Left hindlimb (tissue), 1 donor: ENCODE data around the gene UBE2J2.

ENCODE experiments used
- DNase-seq: peaks from one replicate; pipeline ENCODE4 v3.0.0-alpha.2; 2018

Gene UBE2J2

DNA sequence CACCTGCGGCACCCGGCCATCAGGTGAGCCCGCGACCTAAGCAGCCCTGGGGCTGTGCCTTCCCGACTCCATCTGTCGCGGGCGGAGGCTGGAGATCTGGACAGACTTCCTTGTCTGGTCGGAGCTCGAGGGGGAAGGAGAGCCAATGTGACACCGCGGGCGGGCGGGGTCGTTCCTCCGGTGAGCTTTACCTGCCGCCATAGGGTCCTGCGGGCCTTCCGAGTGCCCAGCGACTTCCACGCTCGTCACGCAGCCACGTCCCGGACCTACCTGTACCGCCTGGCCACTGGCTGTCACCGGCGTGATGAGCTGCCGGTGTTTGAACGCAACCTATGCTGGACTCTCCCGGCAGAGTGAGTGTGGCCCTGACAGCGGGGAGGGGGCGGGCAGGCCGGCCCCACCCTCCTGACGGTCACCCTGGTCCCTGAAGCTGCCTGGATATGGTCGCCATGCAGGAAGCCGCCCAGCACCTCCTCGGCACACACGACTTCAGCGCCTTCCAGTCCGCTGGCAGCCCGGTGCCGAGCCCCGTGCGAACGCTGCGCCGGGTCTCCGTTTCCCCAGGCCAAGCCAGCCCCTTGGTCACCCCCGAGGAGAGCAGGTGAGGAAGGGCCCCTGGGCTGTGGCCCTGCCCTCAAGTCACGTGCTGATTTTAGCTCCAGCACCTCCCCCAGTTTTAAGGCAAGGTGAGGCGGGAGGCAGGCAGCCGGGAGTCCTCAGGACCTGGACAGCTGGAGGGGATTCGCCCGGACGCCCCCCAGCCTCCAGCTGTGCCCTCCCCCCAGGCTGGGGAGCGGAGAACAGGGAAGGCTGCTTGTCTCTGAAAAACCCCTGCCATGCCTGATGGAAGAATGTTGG, 35.8 kb upstream of the UBE2J2 start:
- DNase-seq, result no peak

DNA sequence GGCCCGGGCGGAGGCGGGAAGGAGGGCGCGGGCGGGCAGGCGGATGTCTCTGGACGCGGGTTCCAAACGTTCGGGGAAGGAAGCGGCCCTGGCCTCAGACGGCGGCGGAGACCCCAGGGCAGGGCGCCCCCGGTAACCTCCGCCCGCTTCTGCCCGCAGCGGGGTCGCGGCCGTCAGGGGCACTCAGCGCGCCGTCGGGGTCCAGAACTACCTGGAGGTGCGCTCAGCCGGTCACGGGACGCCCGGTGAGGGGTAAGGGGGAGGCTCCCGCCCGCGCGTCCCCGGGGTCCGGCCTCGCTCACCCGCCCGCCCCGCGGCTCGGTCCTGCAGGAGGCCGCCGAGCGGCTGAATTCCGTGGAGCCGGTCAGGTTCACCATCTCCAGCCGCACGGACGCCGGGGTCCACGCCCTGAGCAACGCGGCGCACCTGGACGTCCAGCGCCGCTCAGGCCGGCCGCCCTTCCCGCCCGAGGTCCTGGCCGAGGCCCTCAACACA, 35.1 kb upstream of the UBE2J2 start:
- no peak for DNase-seq

DNA sequence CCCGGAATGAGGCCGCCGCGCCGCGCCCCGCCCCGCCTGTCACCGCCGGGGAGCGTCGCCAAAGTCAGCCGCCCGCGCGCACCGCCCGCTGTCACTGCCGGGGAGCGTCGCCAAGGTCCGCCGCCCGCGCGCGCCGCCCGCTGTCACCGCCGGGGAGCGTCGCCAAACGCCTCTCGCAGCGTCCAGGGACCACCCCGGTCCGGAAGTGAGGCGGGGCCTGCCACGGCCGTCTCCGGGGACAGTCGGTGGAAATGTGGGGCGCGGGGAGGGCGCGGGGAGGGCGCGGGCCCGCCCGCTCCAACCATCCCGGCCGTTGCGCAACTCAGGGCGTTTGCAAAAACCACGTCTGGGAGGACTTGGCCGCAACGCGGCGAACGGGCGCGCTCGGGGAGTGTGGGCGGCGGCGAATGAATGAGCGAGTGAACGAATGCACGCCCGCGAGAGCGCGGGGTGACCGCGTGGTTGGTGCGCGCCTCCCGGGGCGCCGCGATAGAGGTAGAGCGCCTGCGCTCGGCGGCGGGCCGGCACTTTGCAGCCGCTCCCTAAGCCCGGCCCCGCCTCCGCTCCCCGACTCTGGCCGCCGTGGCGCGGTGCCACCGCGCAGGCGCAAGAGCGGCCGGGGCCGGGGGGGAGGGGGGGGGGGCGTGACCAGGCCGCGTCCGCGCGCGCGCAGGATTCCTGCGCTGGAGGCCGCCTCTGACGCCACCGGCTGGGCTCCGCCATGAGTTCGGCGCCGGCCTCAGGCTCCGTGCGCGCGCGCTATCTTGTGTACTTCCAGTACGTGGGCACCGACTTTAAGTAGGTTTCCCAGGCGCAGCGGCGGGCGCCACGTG, 34.5 kb upstream of the UBE2J2 start, which contains the start of the genes ACAP3 and PUSL1:
TSS of gene ACAP3 (minus strand) at position 8 of the 833 bp plus-strand sequence. CDS start 115 bp downstream, outside the sequence.
TSS of gene PUSL1 (plus strand) at position 675 of the 833 bp plus-strand sequence. CDS start at position 722, 47 bp downstream.
- peak; percentile 94 for DNase-seq

- DNase-seq, result no peak
These were observed 33.7 kb upstream of the UBE2J2 start for GRCh38 chr1:1307261-1307922.

GRCh38 chr1:1306661-1307260, 33.1 kb upstream of the UBE2J2 start:
- no peak for DNase-seq

GRCh38 chr1:1306070-1306660, 32.5 kb upstream of the UBE2J2 start:
- DNase-seq, result no peak

GRCh38 chr1:1305300-1306069, 31.8 kb upstream of the UBE2J2 start:
- peak; percentile 81 for DNase-seq

- peak; percentile 76 for DNase-seq
These were observed 31.0 kb upstream of the UBE2J2 start for GRCh38 chr1:1304331-1305299.

DNA sequence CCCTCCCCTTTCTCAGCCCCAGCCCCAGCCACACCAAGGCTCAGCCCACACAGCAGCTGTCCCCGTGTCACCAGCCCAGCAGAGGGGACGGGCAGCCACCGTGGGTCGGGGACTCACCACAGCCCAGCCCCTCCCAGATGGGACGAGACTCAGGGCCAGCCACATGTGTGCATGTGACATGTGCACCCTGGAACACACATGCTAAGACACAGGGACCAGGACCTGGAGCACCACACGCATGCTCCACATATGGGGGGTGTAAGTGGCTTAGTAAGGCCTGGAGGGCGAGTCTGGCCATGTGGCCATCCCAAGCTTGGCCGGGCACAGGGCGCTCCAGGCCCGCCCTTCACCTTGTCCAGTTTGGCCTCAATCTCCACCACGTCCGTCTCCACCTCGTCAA, 30.1 kb upstream of the UBE2J2 start:
- DNase-seq, result no peak

GRCh38 chr1:1302951-1303509, 29.4 kb upstream of the UBE2J2 start:
- no peak for DNase-seq

DNA sequence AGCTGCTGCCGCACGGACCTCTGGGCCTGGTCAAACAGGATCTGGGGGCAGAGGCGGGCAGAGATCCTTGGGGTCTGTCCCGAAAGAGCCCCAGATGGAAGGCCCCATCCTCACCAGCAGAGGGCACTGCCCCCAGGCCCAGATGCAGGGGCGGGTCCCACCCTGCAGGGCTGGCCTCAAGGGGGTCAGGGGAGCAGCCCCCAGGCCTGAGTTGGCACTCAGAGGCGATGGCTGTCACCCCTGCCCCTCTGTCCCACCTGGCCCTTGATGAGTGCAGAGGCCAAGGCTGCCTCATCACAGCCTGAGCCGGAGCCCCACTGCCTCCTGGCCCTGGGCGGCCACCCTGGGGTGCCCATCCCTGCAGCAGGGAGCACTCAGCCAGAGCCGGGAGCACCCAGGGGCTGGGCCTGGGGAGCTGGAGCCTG, 28.4 kb upstream of the UBE2J2 start:
- DNase-seq, result no peak

DNA sequence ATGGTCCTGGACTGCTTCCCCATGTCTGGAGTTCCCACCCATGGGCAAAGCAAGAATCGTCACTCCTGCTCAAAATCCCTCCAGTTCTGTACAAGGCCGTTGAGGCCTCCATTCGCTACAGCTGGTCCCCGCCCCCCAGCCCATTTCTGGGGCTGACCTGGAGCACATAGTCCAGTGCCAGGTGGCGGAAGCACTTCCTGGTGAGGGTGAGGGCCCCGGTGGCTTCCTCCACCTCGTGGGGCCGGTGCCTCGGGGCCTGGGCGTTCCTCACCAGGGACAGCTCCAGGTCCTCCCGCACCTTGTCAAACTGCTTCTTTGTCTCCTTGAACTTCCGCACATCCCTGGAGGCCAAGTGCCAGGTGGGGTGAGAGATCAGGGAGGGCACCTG, 26.7 kb upstream of the UBE2J2 start:
- DNase-seq, result no peak

DNA sequence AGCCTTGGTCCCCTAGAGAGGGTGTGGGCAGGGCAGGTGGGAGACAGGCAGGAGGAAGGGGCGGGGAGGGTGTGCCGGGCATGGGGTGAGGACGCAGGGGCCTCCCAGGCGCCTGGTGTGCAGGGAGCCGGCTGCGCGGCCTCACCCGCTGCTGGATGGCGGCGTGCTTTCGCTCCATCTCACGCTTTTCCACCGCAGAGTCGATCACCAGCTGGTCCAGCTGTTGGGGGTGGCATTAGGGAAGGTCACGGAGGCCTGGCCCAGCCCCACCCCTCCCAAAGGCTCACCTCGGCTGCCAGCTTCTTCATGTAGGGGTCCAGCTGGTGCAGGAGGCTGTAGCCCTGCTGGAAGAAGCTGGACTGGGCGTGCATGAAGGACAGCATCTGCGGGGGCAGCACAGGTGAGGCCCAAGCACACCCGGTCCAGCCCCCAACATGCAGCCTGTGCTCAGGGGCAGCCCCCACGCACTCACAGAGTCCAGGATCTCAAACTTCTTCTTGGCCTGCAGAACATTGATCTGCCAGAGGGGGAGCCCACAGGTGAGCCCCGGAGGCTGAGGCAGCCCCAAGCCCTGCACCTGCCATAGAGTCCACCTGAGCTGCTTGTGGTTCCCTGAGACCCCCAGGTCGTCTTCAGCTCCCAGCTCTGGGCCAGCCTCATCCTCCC, 26.2 kb upstream of the UBE2J2 start:
- DNase-seq, result no peak

DNA sequence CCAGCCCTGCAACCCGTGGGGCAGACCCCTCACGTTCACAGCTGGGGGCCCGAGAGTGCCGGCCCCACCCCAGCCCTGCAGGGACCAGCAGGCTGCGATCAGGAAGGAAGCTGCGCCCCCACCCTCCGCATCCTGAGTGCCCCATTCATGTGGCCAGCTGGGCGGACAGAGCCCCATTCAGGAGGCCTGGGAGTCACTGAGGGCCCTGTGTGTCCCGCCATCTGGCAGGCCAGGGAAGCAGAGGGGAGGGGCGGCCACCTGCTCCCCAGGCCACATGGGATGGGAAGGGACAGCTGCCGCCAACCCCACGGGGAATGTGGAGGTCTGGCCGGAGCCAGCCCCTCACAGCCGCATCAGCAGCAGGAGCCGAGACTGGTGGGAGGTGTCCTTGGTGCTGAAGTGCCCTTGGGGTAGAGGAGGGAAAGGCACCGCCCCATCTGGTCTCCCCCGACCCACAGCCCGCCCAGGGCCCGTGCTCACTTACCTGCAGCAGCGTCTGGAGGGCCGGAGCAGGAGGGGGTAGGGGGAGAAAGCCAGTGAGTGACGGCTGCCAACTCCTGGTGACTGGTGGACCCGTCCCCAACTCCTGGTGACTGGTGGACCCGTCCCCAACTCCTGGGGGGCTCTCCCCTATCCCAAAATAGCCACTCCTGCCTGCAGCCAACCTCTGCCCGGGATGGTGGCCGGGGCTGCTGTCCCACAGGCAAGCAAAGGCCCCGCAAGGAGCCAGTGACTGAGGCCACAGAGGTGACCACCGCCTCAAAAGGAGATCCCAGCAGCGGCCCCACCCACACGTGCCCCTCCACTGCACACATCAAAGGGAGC, 25.4 kb upstream of the UBE2J2 start:
- DNase-seq, result peak; percentile 74

- no peak for DNase-seq
These were observed 24.3 kb upstream of the UBE2J2 start for GRCh38 chr1:1297802-1298424.

DNA sequence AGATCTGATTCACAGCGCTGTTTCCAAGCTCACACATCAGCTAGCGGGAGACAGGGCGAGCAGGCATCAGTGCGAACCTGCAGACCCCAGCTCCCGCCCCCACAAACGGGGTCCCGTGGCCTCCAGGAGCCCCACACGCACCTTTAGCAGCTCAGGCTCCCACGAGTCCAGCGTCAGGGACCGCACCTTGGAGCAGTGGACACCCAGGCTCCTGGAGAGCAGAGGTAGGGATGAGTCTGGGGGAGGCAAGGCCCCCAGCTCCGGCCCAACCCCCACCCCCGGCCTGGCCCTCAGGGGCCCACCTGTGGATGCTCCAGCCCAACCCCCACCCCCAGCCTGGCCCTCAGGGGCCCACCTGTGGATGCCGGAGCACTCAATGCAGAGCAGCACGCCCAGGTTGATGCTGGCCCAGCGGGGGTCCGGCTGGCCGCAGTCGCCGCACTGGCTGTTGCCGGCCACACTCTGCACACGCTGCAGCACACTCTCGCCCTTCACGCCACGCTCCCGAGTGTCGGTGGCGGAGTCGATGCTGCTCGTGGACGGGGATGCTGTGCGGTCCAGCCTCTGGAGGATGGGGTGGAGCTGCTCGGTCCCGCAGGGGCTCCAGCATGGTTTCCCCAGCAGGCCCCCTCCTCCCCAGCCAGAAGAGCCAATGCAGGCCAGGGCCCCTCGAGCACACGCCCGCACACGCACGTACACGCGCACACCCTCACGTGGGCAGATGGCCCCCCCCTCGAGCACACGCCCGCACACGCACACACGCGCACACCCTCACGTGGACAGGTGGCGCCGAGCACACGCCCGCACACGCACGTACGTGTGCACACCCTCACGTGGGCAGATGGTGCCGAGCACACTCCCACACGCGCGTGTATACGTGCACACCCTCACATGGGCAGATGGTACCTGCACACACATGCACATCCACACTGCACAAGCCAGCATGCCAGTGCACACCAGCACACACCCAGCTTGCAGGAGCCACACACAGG, 22.7 kb upstream of the UBE2J2 start:
- DNase-seq, result no peak
